Tibial artery (tissue), 4 donors: ENCODE results near the gene THUMPD2.

Experiments
- DNase-seq, 2 donors: peaks; one replicate each; pipeline ENCODE4 v3.0.0-alpha.2; 2019
- H3K27ac ChIP-seq, 2 donors: fragments of 200-600 bp; sonication (generic) in 1 of 2; 1 replicate in 1 of 2; 2 replicates in 1 of 2; pipeline ENCODE4 v1.5.1; 2018 to 2019; ENCODE audit warnings: mild to moderate bottlenecking in 1 of 2
- H3K27me3 ChIP-seq, 2 donors: fragments of 200-600 bp; sonication (generic) in 1 of 2; one replicate each; pipeline versions ENCODE4 v1.5.1 to v1.6.0; 2016 to 2019
- H3K36me3 ChIP-seq, 3 donors: fragments of 200-600 bp; sonication (generic) in 2 of 3; one replicate each; pipeline ENCODE4 v1.5.1; 2016 to 2019; ENCODE audit warnings: mild to moderate bottlenecking in 2 of 3
- H3K4me1 ChIP-seq, 4 donors: fragments of 200-600 bp; sonication (generic) in 2 of 4; 1 replicate in 3 of 4; 2 replicates in 1 of 4; pipeline ENCODE4 v1.5.1; 2016 to 2019
- H3K4me3 ChIP-seq, 2 donors: fragments of 200-600 bp; sonication (generic) in 1 of 2; 1 replicate in 1 of 2; 2 replicates in 1 of 2; pipeline ENCODE4 v1.5.1; 2018 to 2019; ENCODE audit warnings: mild to moderate bottlenecking in 2 of 2
- H3K9me3 ChIP-seq, 3 donors: fragments of 200-600 bp; sonication (generic) in 1 of 3; one replicate each; pipeline ENCODE4 v1.5.1; 2016 to 2019
- intact Hi-C: fragments of 100-400 bp; cut with DNase I; formaldehyde crosslinking; loops from one replicate; pipeline ENCODE4 v1.15.0; 2023; ENCODE audit warnings: low total_unique reads
- TF ChIP-seq, protein P1 (sequence below), 2 experiments: fragments of 200-600 bp in 1 of 2; fragments of 450-650 bp in 1 of 2; IDR thresholded peaks; one replicate each; pipeline ENCODE4 v1.5.1; 2017 to 2019; ENCODE audit warnings: antibody characterized with exemption in 2 of 2, mild to moderate bottlenecking in 1 of 2, moderate library complexity in 1 of 2

Gene THUMPD2

DNA sequence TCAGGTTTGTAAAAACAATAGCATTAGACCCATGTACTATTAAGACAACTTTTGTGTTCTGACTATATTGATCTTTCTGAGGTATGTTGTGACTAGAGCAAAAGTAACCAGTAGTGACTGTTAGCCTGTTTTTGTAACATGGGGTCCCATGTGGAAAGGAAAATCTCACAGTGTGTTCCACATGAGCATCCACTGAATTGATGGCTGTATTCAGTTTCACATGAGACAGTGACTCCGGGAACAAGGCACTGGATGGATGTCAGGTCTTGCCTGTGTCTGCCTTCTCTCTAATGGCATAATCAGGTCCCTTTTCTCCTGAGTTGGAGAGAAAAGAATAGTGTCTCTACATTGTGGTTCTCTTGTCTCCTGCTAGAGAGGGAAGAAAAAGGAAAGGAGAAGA is 85.8 kb downstream of the THUMPD2 start:
- no peaks in the 10 kb centered on the region for H3K36me3 ChIP-seq
- no peak overlapping the region for H3K4me3 ChIP-seq
- TF ChIP-seq, protein P1, sequence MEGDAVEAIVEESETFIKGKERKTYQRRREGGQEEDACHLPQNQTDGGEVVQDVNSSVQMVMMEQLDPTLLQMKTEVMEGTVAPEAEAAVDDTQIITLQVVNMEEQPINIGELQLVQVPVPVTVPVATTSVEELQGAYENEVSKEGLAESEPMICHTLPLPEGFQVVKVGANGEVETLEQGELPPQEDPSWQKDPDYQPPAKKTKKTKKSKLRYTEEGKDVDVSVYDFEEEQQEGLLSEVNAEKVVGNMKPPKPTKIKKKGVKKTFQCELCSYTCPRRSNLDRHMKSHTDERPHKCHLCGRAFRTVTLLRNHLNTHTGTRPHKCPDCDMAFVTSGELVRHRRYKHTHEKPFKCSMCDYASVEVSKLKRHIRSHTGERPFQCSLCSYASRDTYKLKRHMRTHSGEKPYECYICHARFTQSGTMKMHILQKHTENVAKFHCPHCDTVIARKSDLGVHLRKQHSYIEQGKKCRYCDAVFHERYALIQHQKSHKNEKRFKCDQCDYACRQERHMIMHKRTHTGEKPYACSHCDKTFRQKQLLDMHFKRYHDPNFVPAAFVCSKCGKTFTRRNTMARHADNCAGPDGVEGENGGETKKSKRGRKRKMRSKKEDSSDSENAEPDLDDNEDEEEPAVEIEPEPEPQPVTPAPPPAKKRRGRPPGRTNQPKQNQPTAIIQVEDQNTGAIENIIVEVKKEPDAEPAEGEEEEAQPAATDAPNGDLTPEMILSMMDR (IDR thresholded peaks at IDR 0.05): no peak
- peaks cover 0 to 33% (median 9%) of the 10 kb centered on the region in 4 donors for H3K4me1 ChIP-seq
- no peaks in the 10 kb centered on the region for H3K27me3 ChIP-seq
- no peak overlapping the region for H3K27ac ChIP-seq
- intact Hi-C loops: no loop called here
- DNase-seq: no peak
- H3K9me3 ChIP-seq: peaks cover 0 to 13% (median 0%) of the 10 kb centered on the region in 3 donors

GRCh38 chr2:39689876-39690275 is 89.2 kb downstream of the THUMPD2 start:
- no peak for DNase-seq
- H3K9me3 ChIP-seq: peaks cover 0 to 13% (median 0%) of the 10 kb centered on the region in 3 donors
- peaks cover 0 to 2% (median 0%) of the 10 kb centered on the region in 4 donors for H3K4me1 ChIP-seq
- H3K4me3 ChIP-seq: no peak overlapping the region
- H3K36me3 ChIP-seq: no peaks in the 10 kb centered on the region
- intact Hi-C loops: no loop called here
- H3K27me3 ChIP-seq: no peaks in the 10 kb centered on the region
- no peak overlapping the region for H3K27ac ChIP-seq
- TF ChIP-seq, protein P1 (IDR thresholded peaks at IDR 0.05): no peak

DNA sequence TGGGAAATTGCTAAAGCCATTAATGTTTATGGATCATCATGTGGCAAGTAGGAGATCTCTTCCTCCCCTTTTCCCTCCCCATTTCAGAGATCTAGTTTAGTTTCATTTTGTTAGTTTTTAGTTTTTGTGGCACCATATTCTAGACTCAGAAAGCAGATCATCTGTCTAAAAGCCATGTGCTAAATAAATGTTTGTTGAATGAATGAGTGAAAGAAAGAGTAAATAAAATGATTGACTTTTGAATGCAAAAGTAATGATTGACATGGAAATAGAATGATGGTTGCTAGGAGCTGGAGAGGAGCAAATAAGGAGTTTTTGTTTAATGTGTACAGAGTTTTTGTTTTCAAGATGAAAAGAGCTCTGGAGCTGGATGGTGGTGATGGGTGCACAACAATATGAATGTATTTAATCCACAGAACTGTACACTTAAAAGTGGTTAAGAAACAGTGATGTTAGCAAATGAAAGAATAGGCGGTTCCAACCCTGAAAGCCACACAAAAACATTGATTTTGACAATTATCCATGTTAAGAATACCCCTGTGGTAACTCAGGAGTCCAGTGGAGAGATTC is 89.7 kb downstream of the THUMPD2 start:
- Histone ChIP-seq H3K27ac (no peak overlapping the region), H3K27me3 (no peaks in the 10 kb centered on the region), H3K9me3 (peaks cover 0 to 13% (median 0%) of the 10 kb centered on the region in 3 donors), H3K4me1 (no peaks in the 10 kb centered on the region), H3K36me3 (no peaks in the 10 kb centered on the region), H3K4me3 (no peak overlapping the region)
- TF ChIP-seq, protein P1 (IDR thresholded peaks at IDR 0.05): no peak
- intact Hi-C loops: no loop called here
- DNase-seq: no peak

DNA sequence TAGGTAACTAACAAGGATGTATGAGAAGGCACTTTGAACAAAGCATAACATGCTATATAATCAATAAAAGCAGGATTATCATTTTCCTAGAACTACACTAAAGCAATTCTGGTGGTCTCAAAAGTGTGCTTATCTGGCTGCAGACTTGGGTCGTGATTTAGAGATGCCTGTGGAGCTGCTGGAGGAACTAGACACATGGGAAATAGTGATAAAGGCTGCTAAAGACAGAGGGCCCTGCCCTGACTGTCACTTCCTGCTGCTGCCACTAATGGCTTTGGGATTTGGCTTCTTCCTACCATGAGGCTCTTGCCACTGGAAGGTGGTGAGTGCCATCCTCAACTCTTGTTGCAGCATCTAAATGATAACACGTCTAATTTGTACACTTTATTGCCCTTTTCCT is 90.9 kb downstream of the THUMPD2 start:
- H3K36me3 ChIP-seq: no peaks in the 10 kb centered on the region
- no peak overlapping the region for H3K4me3 ChIP-seq
- TF ChIP-seq, protein P1 (IDR thresholded peaks at IDR 0.05): no peak
- H3K9me3 ChIP-seq: peaks cover 0 to 13% (median 0%) of the 10 kb centered on the region in 3 donors
- no peaks in the 10 kb centered on the region for H3K4me1 ChIP-seq
- intact Hi-C loops: no loop called here
- DNase-seq: no peak
- H3K27me3 ChIP-seq: no peaks in the 10 kb centered on the region
- H3K27ac ChIP-seq: no peak overlapping the region

- Histone ChIP-seq H3K9me3 (peaks cover 0 to 13% (median 0%) of the 10 kb centered on the region in 3 donors), H3K4me1 (no peaks in the 10 kb centered on the region), H3K27ac (no peak overlapping the region), H3K4me3 (no peak overlapping the region), H3K36me3 (no peaks in the 10 kb centered on the region), H3K27me3 (no peaks in the 10 kb centered on the region)
- TF ChIP-seq, protein P1 (IDR thresholded peaks at IDR 0.05): no peak
- intact Hi-C loops: no loop called here
- DNase-seq: no peak
Observed at GRCh38 chr2:39686456-39686855, 92.6 kb downstream of the THUMPD2 start.
